SU-DHL-6 (cell line): Measurements from ENCODE around the gene C19orf85.

Experiments
- H2AFZ ChIP-seq: fragments of 200-600 bp; sonication (generic); 2 replicates; pipeline ENCODE4 v1.6.1; 2014; ENCODE audit warnings: low read depth, mild to moderate bottlenecking, moderate library complexity, mixed read lengths, antibody characterized with exemption, low read length; ENCODE audit not compliant: severe bottlenecking
- H3F3A ChIP-seq: fragments of 200-600 bp; shearing (Covaris generic); 2 replicates; pipeline ENCODE4 v1.6.0; 2016; ENCODE audit warnings: antibody characterized with exemption, mild to moderate bottlenecking; ENCODE audit not compliant: insufficient read depth
- H3K27ac ChIP-seq: fragments of 200-600 bp; sonication (generic); 2 replicates; pipeline ENCODE4 v1.5.1; 2016; ENCODE audit warnings: low read depth, mild to moderate bottlenecking, low read length, moderate library complexity, mixed read lengths
- H3K27me3 ChIP-seq: fragments of 200-600 bp; sonication (generic), shearing (Covaris generic); 2 replicates; pipeline ENCODE4 v1.6.0; 2014; ENCODE audit warnings: mild to moderate bottlenecking, low read length
- H3K36me3 ChIP-seq: fragments of 200-600 bp; sonication (generic); 2 replicates; pipeline ENCODE4 v1.6.1; 2014; ENCODE audit warnings: mild to moderate bottlenecking, low read length, mixed read lengths
- H3K4me2 ChIP-seq: fragments of 300-600, 200-600 bp; shearing (Covaris generic), sonication (generic); 2 replicates; pipeline ENCODE4 v1.6.0; 2014; ENCODE audit warnings: low read length, low read depth, mild to moderate bottlenecking; ENCODE audit not compliant: poor library complexity, severe bottlenecking
- H3K4me3 ChIP-seq: fragments of 200-600 bp; sonication (generic); 2 replicates; pipeline ENCODE4 v1.5.1; 2014; ENCODE audit warnings: antibody characterized with exemption, low read length, mild to moderate bottlenecking, mixed read lengths; ENCODE audit not compliant: insufficient read depth, poor library complexity, severe bottlenecking
- H3K79me2 ChIP-seq: fragments of 200-600 bp; sonication (generic); 2 replicates; pipeline ENCODE4 v1.6.1; 2014; ENCODE audit warnings: mild to moderate bottlenecking, low read length, moderate library complexity; ENCODE audit not compliant: insufficient read depth
- H3K9ac ChIP-seq: fragments of 200-600 bp; sonication (generic); 2 replicates; pipeline ENCODE4 v1.7.0; 2014; ENCODE audit warnings: mild to moderate bottlenecking, low read length
- H3K9me2 ChIP-seq: fragments of 200-600 bp; sonication (generic); replicated peaks from 2 replicates; pipeline ENCODE4 v1.6.1; 2014; ENCODE audit warnings: low read length; ENCODE audit not compliant: insufficient read depth
- H3K9me3 ChIP-seq: fragments of 200-600 bp; sonication (generic); 2 replicates; pipeline ENCODE4 v1.6.1; 2014; ENCODE audit warnings: low read length, mixed read lengths; ENCODE audit not compliant: insufficient read depth
- H4K20me1 ChIP-seq: fragments of 200-600 bp; sonication (generic); 2 replicates; pipeline ENCODE4 v1.6.1; 2014; ENCODE audit warnings: low read depth, mild to moderate bottlenecking, antibody characterized with exemption, low read length, moderate library complexity, mixed read lengths
- EZH2phosphoT487 ChIP-seq: fragments of 200-600 bp; sonication (generic), shearing (Covaris generic); conservative IDR thresholded peaks from 2 replicates; pipeline ENCODE4 v1.6.1; 2018; ENCODE audit warnings: mild to moderate bottlenecking, antibody characterized with exemption, low read length, moderate library complexity, mixed read lengths
- TF ChIP-seq, protein P1 (sequence below): fragments of 200-600 bp; sonication (generic); IDR thresholded peaks from one replicate; pipeline ENCODE4 v1.5.1; 2017; ENCODE audit warnings: antibody characterized with exemption, mild to moderate bottlenecking, low read length, moderate library complexity; ENCODE audit not compliant: insufficient read depth, poor library complexity, severe bottlenecking

Gene C19orf85

GRCh38 chr19:55474269-55475265, 10.0 kb upstream of the C19orf85 start:
- Histone ChIP-seq H3K36me3 (no peaks in the 10 kb centered on the region), H3K9me3 (no peaks in the 10 kb centered on the region), H4K20me1 (no peaks in the 10 kb centered on the region), H3F3A (no peaks in the 10 kb centered on the region), H3K4me3 (no peak overlapping the region), H3K9me2 (no peaks in the 10 kb centered on the region), H3K79me2 (peaks cover 14% of the 10 kb centered on the region; the same call in 1 of the 2 replicates), H3K27me3 (no peaks in the 10 kb centered on the region), H3K9ac (no peak overlapping the region), H3K4me2 (no peak overlapping the region), H3K27ac (no peak overlapping the region), H2AFZ (no peak overlapping the region)
- no peak for TF ChIP-seq EZH2phosphoT487
- TF ChIP-seq, protein P1, sequence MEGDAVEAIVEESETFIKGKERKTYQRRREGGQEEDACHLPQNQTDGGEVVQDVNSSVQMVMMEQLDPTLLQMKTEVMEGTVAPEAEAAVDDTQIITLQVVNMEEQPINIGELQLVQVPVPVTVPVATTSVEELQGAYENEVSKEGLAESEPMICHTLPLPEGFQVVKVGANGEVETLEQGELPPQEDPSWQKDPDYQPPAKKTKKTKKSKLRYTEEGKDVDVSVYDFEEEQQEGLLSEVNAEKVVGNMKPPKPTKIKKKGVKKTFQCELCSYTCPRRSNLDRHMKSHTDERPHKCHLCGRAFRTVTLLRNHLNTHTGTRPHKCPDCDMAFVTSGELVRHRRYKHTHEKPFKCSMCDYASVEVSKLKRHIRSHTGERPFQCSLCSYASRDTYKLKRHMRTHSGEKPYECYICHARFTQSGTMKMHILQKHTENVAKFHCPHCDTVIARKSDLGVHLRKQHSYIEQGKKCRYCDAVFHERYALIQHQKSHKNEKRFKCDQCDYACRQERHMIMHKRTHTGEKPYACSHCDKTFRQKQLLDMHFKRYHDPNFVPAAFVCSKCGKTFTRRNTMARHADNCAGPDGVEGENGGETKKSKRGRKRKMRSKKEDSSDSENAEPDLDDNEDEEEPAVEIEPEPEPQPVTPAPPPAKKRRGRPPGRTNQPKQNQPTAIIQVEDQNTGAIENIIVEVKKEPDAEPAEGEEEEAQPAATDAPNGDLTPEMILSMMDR = no peak

- H3K27me3 ChIP-seq = no peaks in the 10 kb centered on the region
- no peaks in the 10 kb centered on the region for H3K9me2 ChIP-seq
- H3K4me3 ChIP-seq = no peak overlapping the region
- H3F3A ChIP-seq = no peaks in the 10 kb centered on the region
- H3K4me2 ChIP-seq = no peak overlapping the region
- TF ChIP-seq EZH2phosphoT487 = no peak
- TF ChIP-seq, protein P1 = no peak
- no peaks in the 10 kb centered on the region for H3K9me3 ChIP-seq
- peaks cover 6% of the 10 kb centered on the region; the same call in 1 of the 2 replicates for H3K79me2 ChIP-seq
- no peaks in the 10 kb centered on the region for H3K36me3 ChIP-seq
- no peak overlapping the region for H3K9ac ChIP-seq
- H3K27ac ChIP-seq = no peak overlapping the region
- no peaks in the 10 kb centered on the region for H4K20me1 ChIP-seq
- H2AFZ ChIP-seq = no peak overlapping the region
Measured at GRCh38 chr19:55473225-55474012, 8.9 kb upstream of the C19orf85 start.

GRCh38 chr19:55472463-55472862, 7.9 kb upstream of the C19orf85 start:
- no peaks in the 10 kb centered on the region for H3K27me3 ChIP-seq
- H4K20me1 ChIP-seq = no peaks in the 10 kb centered on the region
- H3K4me3 ChIP-seq = no peak overlapping the region
- H3K36me3 ChIP-seq = no peaks in the 10 kb centered on the region
- TF ChIP-seq, protein P1 = no peak
- TF ChIP-seq EZH2phosphoT487 = no peak
- H3F3A ChIP-seq = no peaks in the 10 kb centered on the region
- H3K4me2 ChIP-seq = no peak overlapping the region
- no peak overlapping the region for H3K9ac ChIP-seq
- no peaks in the 10 kb centered on the region for H3K79me2 ChIP-seq
- H3K9me3 ChIP-seq = no peaks in the 10 kb centered on the region
- H3K9me2 ChIP-seq = no peaks in the 10 kb centered on the region
- no peak overlapping the region for H3K27ac ChIP-seq
- H2AFZ ChIP-seq = no peak overlapping the region
